VCaP (cell line): ENCODE measurements around the gene MYF5.
A peak's percentile ranks its signal among the peaks of the same experiment; 100 is the strongest.

ENCODE experiments used
- H3K27ac ChIP-seq: fragments of 450-650 bp; 2 replicates; pipeline ENCODE4 v1.5.1; 2017
- TF ChIP-seq, protein P1 (sequence below): fragments of 450-650 bp; conservative IDR thresholded peaks from 2 replicates; pipeline ENCODE4 v1.5.1; 2017; ENCODE audit warnings: mild to moderate bottlenecking, moderate library complexity

The MYF5 gene

DNA sequence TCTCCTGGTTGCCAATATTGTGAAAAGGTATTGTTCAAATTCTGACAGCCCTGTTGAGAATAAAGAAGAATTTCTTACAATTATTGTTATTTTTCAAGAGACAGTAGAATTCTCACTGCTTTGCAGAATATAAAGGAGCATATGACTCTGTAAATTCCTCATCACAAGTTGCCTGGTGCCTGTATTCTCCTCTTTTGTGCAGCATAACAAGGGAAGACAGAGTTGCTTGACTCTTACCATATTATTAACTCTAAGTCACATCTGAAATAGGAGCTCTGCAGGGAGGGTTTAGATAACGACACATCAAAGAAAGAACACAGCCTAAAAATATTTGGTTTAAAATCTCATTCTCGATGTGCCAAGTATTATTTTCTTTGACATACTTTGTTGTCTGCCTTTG is 31.1 kb downstream of the MYF5 start:
- TF ChIP-seq, protein P1, sequence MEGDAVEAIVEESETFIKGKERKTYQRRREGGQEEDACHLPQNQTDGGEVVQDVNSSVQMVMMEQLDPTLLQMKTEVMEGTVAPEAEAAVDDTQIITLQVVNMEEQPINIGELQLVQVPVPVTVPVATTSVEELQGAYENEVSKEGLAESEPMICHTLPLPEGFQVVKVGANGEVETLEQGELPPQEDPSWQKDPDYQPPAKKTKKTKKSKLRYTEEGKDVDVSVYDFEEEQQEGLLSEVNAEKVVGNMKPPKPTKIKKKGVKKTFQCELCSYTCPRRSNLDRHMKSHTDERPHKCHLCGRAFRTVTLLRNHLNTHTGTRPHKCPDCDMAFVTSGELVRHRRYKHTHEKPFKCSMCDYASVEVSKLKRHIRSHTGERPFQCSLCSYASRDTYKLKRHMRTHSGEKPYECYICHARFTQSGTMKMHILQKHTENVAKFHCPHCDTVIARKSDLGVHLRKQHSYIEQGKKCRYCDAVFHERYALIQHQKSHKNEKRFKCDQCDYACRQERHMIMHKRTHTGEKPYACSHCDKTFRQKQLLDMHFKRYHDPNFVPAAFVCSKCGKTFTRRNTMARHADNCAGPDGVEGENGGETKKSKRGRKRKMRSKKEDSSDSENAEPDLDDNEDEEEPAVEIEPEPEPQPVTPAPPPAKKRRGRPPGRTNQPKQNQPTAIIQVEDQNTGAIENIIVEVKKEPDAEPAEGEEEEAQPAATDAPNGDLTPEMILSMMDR, result no peak
- H3K27ac ChIP-seq, result no peak overlapping the region

DNA sequence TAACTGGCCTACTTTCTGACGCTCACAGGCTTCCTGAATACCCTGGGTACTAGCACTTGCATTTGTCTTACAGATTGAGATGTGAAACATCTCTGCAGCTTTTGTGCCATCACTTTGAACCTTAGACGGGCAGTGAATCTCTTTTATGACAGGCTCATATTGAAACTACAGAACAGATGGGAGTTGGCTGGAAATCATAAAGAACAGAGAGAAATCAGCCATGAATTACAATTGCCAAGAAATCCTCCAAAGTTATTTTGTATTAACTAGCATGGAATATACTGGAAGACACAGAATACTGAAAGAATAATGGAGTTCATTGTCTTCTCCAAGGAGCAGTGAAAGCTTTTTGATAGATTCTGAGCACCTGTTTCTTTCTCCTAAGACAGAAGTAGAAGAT is 32.7 kb downstream of the MYF5 start:
- no peak overlapping the region; the same call in 1 of the 2 replicates for H3K27ac ChIP-seq
- TF ChIP-seq, protein P1, result no peak

DNA sequence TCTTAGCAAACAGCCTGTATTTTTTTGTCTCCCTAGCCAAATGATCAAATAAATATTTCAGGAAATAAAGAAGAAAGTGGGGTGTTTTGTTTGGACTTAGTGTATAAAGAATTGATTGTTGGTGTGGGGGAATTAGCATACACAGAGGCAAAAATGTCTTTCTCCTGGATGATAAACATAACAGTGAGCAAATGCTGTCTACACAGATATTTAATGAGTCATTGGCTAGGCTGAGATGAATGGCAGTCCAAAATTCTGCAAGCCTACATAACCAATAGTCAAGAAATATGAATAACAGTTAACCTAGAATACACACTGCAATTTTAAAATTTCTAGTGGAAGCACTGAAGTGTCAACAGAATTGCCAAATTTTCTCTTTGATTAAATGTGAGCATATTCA is 35.8 kb downstream of the MYF5 start:
- H3K27ac ChIP-seq, result no peak overlapping the region
- TF ChIP-seq, protein P1, result no peak

DNA sequence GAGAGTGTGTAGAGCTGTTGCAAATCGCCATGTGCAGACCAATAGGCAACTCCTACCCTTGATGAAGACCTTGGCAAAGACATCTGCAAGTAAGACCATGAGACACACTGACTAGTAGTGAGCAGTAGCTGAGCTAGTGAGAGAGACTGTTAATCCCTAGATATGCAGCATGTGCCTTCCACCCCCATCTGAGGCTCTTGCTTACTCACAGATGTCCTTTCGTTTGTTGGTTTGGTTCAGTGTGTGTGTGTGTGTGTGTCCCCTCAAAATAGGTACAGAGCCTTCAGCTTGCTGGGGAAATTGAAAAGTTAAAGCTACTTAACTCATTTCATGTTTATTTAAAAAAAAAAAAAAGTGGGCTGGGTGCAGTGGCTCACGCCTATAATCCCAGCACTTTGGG is 37.6 kb downstream of the MYF5 start:
- H3K27ac ChIP-seq, result no peak overlapping the region
- TF ChIP-seq, protein P1, result no peak

DNA sequence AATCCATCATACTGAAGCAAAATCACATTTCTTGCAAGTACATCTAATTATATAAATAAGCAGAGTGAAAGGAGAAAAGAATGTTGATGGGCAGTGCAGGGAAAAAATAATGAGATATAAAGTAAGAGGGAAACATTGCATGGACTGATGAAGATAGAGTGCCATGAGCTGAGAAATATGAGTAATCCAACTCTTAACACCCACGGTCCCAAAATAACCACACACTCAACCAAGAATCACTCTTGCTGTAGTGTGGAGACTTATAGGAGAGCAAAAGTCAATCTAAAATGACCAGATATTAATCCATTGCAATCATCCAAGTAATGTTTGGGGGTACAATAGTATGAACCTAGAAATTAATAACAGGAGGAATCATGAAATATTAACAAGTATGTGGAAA is 40.2 kb downstream of the MYF5 start:
- TF ChIP-seq, protein P1, result no peak
- H3K27ac ChIP-seq, result no peak overlapping the region

DNA sequence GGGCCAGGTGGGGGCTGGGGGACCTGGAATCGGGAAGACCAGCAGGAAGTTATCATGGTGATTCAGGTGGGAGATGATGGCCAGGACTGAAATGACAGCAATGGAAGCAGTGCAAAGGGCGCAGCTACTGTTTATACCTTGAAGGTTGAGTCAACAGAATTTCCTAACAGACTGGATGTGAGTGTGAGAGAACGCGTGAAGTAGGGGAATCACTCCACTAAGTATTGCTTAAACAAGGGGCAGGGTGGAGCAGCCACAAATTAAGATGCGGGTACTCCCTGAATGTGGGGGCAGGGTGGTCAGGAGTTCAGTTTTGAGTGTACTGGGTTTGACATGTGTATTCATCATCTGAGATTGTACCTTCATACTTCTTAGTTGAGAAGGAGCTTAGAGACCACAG is 45.1 kb downstream of the MYF5 start:
- no peak overlapping the region for H3K27ac ChIP-seq
- TF ChIP-seq, protein P1, result no peak

DNA sequence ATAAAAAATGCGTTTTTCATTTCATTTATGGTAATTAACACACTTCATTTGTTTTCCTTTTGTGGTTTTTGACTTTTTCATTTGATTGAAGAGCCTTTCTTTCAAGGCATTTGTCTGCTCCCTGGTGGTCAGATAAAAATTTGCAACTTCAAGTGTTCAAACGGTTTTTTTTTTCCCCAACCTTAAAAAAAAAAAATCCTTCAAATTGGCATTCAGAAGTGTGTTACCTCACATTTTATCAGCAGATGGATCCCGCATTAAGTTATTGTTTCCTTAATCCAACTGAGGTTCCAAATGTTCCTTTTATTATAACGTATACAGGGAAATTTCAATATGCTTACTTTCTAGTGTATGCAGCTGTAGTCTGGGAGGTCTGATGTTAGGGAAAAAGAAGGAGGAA is 47.2 kb downstream of the MYF5 start:
- TF ChIP-seq, protein P1, result peak; percentile 79
- H3K27ac ChIP-seq, result no peak overlapping the region

DNA sequence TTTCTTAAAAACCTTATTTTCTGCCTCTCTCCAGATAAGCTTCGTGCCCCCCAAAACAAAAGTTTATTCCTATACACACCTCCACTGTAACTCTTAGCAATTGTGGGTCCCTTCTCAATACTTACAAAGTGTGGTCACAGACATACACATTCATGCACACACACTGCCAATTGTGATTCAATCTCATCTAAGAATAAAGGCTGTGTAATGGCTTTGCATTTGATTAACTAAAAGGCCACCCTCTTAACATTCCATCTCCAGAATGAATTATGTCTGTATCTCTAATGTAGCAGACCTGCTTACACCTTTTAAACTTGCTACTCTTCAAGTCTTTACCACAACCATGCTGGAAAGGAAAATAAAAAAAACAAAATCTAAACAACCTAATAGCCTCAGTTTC is 49.5 kb downstream of the MYF5 start:
- H3K27ac ChIP-seq, result no peak overlapping the region
- TF ChIP-seq, protein P1, result no peak
